GM12892 (cell line): ENCODE results near the gene NDUFAF8.

Source experiments
- POLR2A ChIP-seq: IDR thresholded peaks from 2 replicates; pipeline ENCODE4 v1.6.1; 2011; ENCODE audit warnings: low read depth, low read length, control low read depth
- TAF1 ChIP-seq: IDR thresholded peaks from 2 replicates; pipeline ENCODE4 v1.6.1; 2011; ENCODE audit warnings: low read depth, mild to moderate bottlenecking, control low read depth, low read length, borderline replicate concordance

DNA sequence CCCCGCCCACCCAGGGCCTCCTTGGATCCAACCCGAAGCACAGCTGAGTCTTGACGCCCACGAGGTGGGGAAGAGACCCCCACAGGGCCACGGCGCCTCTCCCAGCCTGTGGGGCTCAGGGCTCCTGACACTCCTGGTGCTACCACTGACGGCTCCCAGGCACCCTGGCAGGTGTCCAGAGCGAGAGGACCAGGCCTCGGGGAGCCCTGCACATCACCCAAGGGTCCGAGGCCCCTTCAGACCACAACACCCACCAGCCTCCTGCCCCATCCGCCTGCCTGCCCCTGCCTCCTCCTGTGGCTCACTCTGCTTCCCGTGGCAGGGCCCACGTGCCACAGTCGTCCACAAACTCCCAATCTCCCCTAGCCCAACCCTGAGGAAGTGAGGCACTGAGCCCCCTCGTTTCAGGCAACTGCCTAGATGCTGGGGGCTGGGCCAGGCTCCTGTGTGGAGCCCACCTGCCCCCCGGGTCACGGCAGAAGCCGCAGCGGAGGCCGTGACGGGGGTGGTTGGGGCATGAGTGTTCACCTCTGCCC is 44.8 kb upstream of the NDUFAF8 start:
- TF ChIP-seq POLR2A (no peak), TAF1 (no peak)
